ENCODE measurements around the gene ZNF500.
A peak's percentile ranks its signal among the peaks of the same experiment; 100 is the strongest.
"Not testable (repeated sequence)": the region's sequence is repeated elsewhere in the genome, so short reads cannot be mapped to it uniquely, and the experiment has no call there.

ZNF500 gene

DNA sequence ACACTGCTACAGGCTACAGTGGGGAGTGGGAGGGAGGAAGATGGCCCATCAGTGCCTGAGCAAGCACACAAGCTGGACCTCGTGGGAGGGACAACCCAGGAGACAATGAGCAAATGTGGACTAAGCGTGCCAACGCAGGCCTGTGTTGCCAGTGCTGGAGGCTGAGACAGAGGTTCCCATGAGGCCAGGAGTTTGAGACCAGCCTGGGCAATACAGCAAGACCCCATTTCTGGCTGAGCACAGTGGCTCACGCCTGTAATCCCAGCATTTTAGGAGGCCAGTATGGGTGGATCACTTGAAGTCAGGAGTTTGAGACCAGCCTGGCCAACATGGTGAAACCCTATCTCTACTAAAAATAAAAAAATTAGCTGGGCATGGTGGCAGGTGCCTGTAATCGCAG is 28.6 kb downstream of the ZNF500 start:
- not testable (repeated sequence) for DNase-seq

DNA sequence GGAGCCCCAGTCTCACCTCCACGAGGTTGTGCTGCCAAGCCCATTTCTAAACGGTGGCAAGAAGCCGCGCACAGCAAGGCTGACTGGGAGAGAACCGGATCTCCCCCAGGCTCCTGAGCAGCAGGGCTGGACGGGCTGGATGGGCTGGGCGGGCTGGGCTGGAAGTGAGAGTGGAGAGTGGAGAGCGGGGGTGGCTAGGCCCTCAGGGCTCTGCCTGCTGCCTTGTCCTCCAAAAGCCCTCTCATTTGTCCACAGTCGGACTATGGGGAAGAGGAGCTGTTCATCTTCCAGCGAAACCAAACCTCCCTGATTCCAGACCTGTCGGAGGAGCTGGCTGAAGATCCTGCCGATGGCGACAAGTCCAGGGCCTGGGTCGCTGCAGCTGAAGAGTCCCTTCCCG is 29.4 kb downstream of the ZNF500 start:
- DNase-seq, result no peak

DNA sequence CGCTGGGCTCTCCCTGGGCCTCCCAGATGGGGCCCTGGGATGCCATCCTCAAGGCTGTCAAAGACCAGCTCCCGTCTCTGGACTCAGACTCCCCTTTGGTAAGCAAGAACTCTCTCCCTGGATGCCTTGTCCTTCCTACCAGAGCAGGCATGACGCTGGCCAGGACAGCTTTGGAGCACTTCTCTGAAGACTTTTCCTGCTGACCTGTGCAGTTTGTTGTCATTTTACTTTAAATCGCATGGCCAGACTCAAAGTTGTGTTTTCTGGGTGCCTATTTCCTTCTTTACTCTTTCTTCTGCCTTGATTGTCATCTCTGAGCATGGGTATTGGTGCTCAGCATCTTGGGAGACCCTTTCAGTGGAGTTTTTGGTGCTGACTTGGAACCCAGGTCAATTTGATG is 30.4 kb downstream of the ZNF500 start:
- no peak for DNase-seq

DNA sequence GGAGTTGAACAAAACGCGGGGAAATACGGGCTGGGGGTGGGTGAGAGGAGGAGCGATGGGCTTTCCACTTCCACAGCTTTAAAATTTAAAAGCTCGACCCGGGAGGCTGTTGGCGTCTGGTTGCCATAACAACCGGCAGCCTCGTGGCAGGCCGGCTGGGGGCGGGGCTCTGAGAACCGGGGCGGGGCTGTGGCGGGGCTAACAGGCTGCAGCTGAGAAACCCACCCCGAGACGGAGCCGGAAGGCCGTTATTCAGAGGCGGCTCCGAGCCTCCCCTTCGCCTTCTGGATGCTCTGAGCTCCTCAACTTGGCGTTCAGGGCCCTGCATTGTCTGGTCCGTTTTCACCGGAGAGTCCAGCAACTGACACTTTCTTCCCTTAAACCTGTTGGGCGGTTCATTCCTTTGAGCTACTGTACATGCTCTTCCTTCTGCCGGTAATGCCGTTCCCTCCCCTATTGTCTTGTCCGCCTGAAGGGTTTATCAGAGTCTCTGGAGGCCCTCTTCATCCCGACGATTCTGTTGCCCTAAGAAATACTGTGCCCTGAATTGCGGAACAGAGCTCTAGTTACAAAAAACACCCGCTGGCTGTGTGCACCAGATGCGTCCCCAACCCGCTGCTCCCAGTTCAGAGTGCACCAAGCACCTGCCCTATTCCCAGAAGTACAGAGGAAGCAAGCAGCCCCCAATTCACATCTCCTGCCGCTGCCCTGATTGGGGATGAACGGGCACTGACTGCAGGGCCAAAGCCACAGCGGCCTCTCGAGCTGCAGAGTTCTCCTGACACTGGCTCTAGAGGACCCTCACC is 32.0 kb downstream of the ZNF500 start:
- peak; percentile 94 for DNase-seq

DNA sequence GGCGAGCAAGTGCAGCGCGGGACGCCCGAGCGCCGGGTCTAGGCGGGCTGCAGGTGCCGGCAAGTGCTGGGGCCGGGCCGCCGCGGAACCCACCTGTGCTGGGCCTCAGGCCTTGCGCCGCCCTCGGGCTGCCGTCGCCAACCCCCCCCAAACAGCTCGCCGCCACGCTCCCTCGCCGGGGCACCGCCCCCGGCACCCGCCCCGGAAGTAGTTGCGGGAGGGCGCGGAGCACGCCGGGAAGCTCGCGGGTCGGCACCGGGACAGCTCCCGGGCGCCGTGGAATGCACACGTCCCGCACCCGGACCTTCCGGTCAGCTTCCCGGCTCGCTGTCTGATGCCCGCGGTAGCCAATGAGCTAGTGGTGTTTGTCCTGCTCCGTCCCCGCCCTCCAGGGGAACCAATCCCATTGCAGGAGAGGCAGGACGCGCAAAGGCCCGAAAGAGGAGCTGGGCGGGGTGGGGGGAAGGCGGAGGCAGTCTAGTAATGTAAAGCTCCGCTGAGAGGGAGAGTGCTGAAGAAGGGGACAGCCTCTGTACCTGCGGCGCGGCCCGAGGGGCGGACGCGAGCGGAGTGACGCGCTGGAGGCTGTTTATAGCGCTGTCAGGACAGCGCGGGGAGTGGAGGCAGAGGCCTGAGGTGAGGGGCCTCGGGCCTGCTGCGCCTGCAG is 32.8 kb downstream of the ZNF500 start, which contains the start of the genes ANKS3 and DNAAF8:
TSS of gene ANKS3 (minus strand) at position 209 of the 667 bp plus-strand sequence. CDS start 4,122 bp downstream, outside the sequence.
TSS of gene DNAAF8 (plus strand) at position 475 of the 667 bp plus-strand sequence. CDS start 1,978 bp downstream, outside the sequence.
- DNase-seq, result peak; percentile 82

DNA sequence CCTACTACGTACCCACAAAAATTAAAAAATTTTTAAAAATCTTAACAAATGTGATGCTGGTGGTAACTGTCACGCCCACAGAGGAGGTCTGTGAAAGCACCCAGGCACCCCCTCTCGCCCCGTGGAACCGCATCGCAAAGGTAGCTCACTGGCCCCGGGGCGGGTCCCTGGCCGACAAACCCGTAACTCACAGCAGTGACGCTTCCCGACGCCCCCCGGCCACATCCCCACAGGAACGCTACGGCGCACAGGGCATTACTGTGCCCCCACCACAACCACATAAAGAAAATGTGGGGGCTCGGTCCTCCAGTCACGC is 33.3 kb downstream of the ZNF500 start:
- DNase-seq, result peak; percentile 30

DNA sequence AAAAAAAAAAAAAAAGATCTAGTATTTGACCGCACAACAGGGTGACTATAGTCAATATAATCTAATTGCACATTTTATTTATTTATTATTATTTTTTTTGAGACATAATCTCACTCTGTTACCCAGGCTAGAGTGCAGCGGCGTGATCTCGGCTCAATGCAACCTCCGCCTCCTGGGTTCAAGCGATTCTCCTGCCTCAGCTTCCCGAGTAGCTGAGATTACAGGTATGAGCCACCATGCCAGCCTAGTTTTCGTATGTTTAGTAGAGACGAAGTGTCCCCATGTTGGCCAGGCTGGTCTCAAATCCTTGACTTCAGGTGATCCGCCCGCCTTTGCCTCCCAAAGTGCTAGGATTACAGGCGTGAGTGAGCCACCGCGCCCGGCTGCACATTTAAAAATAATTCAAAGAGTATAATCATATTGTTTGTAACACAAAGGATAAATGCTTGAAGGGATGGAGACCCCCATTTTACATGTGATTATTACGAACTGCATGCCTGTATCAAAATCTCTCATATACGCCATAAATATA is 33.7 kb downstream of the ZNF500 start:
- DNase-seq, result no peak

DNA sequence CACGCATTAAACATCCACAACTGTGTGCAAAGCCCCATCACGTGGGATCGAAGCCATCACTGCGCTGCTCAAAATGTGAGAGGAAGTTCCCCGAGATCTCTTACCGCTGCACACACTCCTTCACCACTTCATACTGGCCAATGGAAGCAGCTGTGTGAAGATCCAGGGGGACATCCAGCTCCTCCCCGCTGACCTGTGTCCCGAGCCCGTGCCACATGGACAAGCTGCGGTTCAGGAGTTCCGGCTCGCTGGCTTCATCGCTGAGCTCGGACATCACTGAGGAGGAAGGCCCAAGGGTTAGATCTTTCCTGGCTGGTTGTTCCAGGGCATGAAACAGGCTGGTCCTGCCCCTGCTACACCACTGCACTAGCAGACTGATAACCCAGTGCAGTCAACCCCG is 37.1 kb downstream of the ZNF500 start:
- no peak for DNase-seq

DNA sequence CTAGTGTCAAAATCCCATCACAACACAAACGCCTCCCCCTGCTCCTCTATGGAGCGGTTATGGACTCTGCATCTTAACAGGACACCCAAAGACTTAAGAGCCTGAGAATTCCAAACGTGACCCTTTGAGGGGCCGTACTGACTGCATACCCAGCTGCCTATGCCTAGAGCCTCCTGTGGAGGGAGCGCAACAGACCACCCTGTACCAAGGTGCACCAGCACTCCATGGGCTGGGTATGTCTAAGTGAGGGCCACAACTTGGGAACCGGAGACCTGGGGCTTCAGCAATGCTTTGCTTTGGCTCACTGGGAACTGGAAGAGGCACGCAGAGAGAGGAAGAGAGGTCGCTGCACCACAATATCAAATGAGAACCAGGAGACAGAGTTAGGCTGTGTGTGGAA is 38.3 kb downstream of the ZNF500 start:
- DNase-seq, result no peak

DNA sequence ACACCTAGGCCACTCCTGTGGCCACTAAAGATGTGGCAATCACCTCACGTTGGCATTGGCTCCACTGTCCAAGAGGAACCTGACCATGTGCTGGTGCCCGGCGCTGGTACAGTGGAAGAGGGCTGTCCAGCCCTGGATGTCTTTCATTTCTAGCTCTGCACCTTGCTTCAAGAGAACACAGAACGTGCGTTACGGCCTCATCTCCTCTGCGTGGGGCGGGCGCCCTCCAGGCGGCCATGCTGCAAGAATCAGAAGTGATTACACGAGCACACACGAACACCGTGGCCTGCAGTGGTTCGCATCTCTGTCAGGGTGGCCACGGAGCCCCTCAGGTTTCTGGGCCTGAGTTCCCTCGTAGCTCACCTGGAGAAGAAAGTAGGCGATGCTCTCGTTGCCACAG is 40.3 kb downstream of the ZNF500 start:
- DNase-seq, result no peak

DNA sequence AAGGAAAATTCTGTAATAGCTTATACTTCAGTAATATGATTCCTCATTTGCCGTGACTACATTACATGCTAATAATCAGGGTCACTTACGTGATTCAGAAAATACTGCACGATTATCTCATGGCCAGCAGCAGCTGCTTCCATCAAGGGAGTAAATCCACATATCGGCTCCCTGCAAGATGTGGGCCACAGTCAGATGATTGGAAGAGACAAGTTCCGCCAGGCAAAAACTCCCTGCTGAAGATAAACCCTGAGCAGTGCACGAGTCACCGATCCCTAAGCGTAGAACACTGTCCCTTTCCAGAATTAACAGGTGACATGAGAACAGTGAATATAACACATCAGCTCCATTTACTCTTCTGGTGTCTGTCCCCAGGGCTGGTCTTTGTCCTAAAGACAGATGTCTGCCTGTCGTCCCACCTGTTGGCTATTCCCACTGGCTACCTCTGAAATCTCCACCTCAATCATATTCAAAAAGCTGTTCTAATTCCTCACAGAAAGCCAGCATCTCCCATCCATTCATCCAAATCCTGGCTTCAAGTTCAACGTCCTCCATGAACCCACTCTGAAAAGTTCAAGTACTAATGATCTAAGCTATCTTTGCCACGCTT is 42.2 kb downstream of the ZNF500 start:
- no peak for DNase-seq

DNA sequence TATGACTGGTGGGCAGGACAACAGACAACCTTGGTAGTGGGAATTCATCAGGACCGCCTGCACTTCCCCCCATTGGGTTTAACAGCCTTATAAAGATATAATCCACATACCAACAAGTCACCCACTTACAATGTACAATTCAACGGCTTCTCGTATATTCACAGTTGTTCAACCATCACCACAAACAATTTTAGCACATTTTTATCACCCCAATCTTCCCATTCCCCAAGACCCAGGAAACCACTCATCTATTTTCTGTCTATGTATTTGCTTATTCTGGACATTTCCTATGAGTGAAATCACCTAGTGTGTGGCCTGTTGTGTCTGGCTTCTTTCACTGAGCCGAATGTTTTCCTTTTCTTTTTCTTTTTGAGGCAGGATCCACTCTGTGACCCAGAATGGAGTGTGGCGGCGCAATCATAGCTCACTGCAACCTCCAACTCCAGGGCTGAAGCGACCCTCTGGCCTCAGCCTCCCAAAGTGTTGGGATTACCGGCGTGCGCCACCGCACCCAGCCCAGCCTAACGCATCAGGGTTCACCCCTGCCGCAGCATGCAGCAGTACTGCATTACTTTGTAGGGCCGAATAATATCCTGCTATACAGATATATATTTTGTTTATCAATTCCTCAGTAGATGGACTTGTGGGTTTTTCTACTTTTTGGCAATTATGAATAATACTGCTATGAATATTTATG is 43.7 kb downstream of the ZNF500 start:
- DNase-seq, result no peak

DNA sequence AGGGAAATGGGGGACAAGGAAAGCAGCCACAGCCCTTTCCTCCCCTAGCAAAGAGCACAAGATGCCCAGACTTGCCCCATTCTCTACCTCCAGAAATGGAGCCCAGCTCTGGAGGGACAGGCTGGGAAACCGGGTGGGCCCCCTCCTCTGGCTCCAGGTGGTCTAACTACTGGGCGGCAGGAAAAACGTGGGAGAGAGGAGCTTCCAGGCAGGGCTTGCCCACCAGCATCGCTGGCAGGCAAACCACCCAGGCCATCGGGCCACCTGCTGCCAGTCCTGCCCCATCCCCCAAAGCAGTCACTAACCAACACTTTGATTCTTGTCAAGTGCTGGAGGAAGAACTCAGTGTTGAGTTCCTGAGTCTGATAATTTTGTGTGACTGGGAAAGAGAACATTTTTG is 48.5 kb downstream of the ZNF500 start:
- DNase-seq, result no peak

DNA sequence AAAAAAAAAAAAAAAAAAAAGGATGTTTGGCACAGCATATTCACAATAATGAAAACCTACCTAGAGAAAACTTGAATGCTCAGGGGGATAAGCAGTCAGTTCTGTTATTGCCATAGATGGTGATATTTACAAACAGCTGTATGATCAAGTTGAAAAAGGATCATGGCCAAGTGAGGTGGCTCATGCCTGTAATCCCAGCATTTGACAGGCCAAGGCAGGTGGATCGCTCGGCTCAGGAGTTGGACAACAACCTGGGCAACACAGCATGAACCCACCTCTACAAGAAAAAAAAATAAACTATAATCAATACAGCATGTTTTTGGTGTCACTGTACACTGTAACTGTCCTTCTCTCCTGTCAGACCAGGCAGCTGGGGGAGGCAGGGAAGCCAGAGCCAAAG is 52.0 kb downstream of the ZNF500 start:
- DNase-seq, result no peak

DNA sequence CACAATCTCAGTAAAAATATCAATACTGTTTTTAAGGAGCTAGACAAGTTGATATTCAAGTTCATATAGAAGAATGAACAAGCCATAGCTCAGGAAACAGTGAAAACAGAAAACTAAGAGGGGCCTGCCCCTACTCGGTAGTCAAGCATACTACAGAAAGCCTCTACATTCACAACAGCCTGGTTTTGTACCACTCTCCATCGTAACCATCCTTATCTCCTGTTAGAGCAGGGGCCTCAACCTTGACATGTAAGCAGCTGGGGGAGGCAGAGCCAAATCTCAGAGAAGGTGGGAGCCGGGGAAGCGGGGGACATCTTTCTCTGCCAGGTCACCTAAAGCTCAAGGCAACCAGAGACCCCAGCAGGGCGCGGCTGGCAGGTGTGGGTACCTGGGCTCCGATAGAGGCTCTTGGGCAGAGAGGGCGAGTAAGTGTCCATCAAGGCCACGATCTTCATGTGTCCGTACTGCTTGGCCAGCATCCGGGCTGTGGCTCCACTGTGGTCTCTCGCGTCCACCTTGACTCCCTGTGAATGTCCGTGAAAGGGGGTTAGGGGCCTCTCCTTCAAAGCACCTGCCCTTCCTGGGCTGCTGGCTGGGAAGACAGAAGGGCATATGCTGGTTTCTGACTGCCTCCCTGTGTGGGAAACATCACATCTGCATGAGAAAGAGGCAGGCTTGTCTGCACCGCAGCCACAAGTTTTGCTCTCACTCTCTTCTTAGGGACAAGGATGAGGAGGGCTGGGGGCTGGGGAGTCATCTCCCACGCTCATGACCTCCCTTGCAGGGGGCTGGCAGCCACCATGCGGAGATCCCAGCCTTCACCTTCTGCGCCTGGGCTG is 53.1 kb downstream of the ZNF500 start:
- DNase-seq, result no peak

DNA sequence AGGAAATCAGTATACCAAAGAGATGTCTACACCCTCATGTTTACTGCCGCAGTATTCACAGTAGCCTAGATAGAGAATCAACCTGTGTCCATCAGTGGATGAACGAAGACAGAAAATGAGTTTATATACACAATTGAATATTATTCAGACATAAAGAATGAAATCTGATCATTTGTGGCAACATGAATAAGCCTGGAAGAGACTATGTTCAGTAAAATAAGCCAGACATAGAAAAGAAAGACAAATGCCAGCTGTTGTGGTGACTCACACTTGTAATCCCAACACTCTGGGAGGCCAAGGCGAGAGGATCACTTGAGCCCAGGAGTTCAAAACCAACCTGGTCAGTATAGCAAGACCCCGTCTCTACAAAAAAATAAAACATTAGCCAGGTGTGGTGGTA is 57.5 kb downstream of the ZNF500 start:
- DNase-seq, result no peak

DNA sequence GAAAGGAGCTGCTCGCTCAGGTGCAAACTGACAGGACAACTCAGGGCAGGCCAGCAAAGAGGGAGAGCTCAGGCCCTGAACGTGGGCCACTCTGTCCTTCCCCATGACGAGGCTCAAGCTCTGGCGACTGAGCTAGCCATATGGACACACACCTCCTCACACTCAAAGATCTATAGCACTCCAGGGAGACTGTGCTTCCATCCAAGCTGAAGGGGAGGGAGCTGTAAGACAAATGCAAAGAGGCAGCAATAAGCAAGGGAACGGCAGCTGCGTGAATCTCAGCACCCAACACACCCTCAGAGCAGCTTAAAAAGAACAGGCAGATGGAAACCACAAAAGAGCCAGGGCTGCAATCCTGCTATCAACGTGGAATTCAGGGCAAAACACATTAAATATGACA is 60.1 kb downstream of the ZNF500 start:
- DNase-seq, result no peak

DNA sequence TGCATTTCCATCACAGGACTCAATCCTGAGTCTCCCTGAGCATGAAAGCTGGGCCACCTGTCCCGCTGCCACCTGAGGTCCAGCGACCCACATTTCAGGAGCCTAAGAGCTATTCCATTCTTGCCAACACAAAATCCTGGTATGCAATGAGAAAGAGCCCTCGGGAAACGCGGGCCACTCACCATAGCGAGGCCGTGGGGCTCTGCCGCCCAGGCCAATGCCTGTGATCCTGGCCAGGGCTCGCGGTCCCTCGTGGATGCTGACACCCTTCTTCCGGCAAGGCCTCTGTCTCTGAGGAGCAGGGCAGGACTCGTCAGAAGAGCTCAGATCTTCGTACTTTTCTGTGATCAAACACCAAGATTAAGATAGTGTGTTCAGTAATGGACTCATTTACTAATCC is 62.0 kb downstream of the ZNF500 start:
- DNase-seq, result no peak

DNA sequence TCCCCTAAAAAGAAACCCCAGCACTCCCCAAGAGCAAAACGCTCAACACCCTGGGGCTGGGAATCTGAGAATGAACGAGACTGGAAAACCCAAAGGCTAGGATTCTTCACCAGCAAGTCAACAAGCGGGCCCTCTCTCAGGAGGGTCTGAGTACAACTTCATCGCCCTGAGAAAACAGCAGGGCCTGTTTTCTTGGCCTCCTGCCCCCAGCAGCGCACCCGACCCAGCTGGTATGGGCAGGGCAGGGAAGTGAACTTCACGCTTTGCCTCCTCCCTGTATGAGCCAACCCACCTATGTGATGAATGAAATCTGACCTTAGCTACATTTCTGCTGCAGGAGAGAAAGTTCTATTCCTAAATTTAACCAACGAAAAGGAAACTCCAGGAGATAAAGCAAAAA is 62.5 kb downstream of the ZNF500 start:
- no peak for DNase-seq

DNA sequence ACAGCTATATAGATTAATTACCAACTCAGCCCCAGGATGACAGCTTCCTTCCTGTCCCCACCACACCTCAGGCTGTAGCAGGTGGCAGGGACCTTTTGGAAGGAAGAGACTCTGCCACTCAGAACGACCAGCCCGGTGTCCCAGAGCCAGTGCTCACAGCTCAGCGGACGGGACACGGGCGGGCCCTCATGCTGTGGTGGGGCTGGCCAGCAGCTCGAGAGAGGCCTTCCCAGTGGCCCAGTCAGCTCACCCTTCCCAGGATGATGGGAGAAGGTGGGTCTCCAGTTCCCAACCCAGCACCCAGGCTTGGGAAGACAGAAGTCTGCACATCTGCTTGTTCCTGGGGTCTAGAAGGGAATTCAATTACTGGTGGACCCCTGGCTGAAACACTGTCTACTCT is 63.1 kb downstream of the ZNF500 start:
- no peak for DNase-seq

DNA sequence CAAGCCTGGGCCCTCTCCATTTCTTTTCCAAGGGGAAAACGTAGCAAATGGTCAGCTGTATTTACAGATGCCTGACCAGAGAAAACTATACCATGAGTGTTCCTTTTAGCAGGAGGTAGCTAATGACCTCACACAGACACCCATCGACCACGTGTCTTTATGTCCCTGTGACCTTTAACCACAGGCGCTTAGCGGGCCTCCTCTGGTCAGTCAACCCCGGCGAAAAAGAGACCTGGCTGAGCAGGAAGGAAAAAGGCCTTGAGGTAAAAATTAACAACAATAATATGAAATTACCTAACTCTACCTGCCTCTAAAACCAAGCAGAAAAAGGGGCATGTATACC is 64.5 kb downstream of the ZNF500 start:
- DNase-seq, result no peak

DNA sequence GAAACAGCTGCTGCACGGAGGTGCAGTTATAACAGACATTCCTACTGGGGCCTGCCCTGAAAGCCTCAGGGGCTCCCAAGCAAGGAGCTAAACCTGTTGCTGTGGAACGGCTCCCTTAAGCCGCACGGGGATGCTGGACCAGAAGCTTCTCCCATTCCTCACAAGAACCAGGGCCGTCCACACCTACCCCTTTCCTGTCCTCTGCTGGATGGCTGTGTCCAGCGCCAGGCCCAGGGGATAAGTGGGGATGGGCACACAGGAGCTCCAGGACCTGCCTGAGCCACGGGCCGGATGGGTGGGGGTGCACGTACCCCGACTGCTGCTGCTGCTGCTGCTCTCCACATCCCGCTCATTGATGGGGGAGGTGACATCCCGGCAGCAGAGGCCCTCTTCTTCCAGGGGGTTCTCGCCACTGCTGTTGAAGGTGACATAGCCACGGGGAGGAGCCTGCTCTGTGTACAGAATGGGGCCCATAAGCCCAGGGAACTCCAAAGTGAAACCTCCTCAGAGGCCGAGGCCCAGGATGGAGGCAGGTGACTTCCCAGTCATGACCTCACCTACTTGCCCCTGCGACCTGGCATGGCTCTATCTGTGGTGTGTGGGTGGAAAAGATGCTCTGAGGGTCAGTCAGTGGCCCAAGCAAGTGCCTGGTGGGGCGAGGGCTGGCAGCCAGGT is 65.0 kb downstream of the ZNF500 start:
- DNase-seq, result no peak

Data from stimulated activated CD4-positive, alpha-beta T cell treated with anti-CD3 and anti-CD28 coated beads, Interleukin-4, amount 100 ng/mL, for 1 hour (primary cell).